ENCODE measurements around the gene ENPP5. TPM values are rescaled to one million over a fixed set of nuclear protein-coding genes. Genes with fewer than 3 reads are reported as not detected.

Gene ENPP5
- total and polyA plus RNA-seq, 8 donors: 1.0 to 6.4 (median 2.3) TPM; not detected in 1

DNA sequence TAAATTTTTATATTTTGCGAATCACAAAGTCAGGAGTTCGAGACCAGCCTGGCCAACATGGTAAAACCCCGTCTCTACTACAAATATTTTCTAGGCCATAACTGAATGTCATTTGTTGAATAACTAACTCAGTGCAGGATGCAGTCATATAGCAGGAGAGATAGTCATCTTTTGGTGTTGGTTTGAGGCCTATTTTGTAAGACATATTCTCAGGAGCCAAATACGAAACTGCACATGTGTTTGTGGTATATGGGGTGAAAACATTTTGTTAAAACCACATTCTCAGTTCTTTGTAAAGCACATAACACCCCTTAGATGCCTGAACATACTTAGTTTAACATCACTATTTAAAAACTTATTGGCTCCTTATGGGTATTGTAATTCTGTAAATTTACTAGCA lies 4.7 kb upstream of the ENPP5 start:
- no peak overlapping the region for H3K27ac ChIP-seq
- WGBS, 5 donors: 77 to 90% (median 86%) methylated on average over 4 of the region's 4 CpGs
- H3K27me3 ChIP-seq: peaks cover 0 to 6% (median 0%) of the 10 kb centered on the region in 3 donors
- TF ChIP-seq EP300 (IDR thresholded peaks at IDR 0.05) (no peak), POLR2A (IDR thresholded peaks at IDR 0.05) (no peak), POLR2AphosphoS5 (IDR thresholded peaks at IDR 0.05) (no peak), CTCF (IDR thresholded peaks at IDR 0.05) (no peak)
- peaks cover 0 to 13% (median 12%) of the 10 kb centered on the region in 4 donors for H3K4me1 ChIP-seq
- DNase-seq: peak in 1 of 2 donors; percentile 37
- no peak overlapping the region for H3K4me3 ChIP-seq
- H3K9me3 ChIP-seq: no peaks in the 10 kb centered on the region
- no peaks in the 10 kb centered on the region for H3K36me3 ChIP-seq
- intact Hi-C loops (cut with DNase I; ENCODE audit: low total_unique reads): no loop called here

GRCh38 chr6:46174904-46175303 lies 4.1 kb upstream of the ENPP5 start:
- peaks cover 0 to 6% (median 0%) of the 10 kb centered on the region in 3 donors for H3K27me3 ChIP-seq
- H3K4me1 ChIP-seq: peaks cover 0 to 18% (median 17%) of the 10 kb centered on the region in 4 donors
- no peaks in the 10 kb centered on the region for H3K36me3 ChIP-seq
- 54 to 74% (median 66%) methylated on average over 3 of the region's 3 CpGs for WGBS, 5 donors
- H3K4me3 ChIP-seq: no peak overlapping the region
- no peak overlapping the region for H3K27ac ChIP-seq
- peak in 1 of 2 donors; percentile 5 for DNase-seq
- TF ChIP-seq POLR2AphosphoS5 (IDR thresholded peaks at IDR 0.05) (no peak), POLR2A (IDR thresholded peaks at IDR 0.05) (no peak), CTCF (IDR thresholded peaks at IDR 0.05) (no peak), EP300 (IDR thresholded peaks at IDR 0.05) (no peak)
- intact Hi-C loops (cut with DNase I; ENCODE audit: low total_unique reads): no loop called here
- H3K9me3 ChIP-seq: no peaks in the 10 kb centered on the region

DNA sequence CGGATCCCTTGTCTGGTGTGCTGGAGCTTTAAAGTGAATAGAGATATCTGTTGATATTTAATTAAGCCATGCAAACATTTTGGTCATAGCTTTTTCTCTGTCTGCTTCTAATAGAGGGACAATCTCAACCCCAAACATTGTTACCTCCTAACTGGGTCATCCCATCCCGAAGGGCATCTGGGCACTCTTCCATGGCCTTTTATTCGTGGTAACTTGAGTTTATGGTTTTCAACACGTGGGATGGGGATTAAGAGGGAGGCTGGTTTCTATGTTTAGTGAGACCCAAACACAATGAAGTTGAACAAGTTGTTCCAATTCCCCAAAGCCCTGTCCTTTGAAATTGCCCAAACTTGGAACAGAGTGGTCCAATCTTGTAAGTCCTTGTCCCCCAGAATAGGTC lies 1.4 kb upstream of the ENPP5 start:
- Histone ChIP-seq H3K27ac (no peak overlapping the region), H3K4me3 (no peak overlapping the region), H3K27me3 (peaks cover 0 to 6% (median 0%) of the 10 kb centered on the region in 3 donors), H3K36me3 (no peaks in the 10 kb centered on the region), H3K4me1 (peaks cover 0 to 22% (median 18%) of the 10 kb centered on the region in 4 donors), H3K9me3 (no peaks in the 10 kb centered on the region)
- intact Hi-C loops (cut with DNase I; ENCODE audit: low total_unique reads): no loop called here
- 62 to 81% (median 71%) methylated on average over 4 of the region's 4 CpGs for WGBS, 5 donors
- no peak for DNase-seq
- no peak for TF ChIP-seq CTCF (IDR thresholded peaks at IDR 0.05)
- no peak for TF ChIP-seq POLR2AphosphoS5 (IDR thresholded peaks at IDR 0.05)
- no peak for TF ChIP-seq POLR2A (IDR thresholded peaks at IDR 0.05)
- TF ChIP-seq EP300 (IDR thresholded peaks at IDR 0.05): no peak

DNA sequence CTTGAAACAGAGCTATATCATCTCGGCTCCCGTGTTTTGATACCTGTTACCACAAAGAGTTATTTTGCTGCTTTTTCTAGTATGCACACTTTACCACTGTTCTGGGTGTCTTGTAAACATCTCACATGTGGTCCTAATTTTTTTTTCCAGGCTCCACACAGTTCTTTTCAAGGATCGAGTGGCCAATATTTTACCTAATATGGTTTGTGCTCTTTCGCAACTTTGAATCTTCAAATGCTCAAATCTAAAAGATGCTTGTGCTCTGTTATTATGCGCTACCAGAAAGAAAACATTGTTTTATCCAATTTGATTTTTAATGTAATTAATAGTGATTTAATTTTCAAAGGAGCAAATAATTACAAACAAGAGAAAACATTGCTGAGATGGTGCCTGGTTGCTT lies 10.7 kb downstream of the ENPP5 start:
- Histone ChIP-seq H3K27me3 (no peaks in the 10 kb centered on the region), H3K27ac (no peak overlapping the region), H3K4me1 (no peaks in the 10 kb centered on the region), H3K9me3 (no peaks in the 10 kb centered on the region), H3K4me3 (no peak overlapping the region), H3K36me3 (no peaks in the 10 kb centered on the region)
- no peak for TF ChIP-seq EP300 (IDR thresholded peaks at IDR 0.05)
- no peak for TF ChIP-seq CTCF (IDR thresholded peaks at IDR 0.05)
- no peak for TF ChIP-seq POLR2AphosphoS5 (IDR thresholded peaks at IDR 0.05)
- no peak for DNase-seq
- 87 to 97% (median 93%) methylated on average over 5 of the region's 5 CpGs for WGBS, 5 donors
- intact Hi-C loops (cut with DNase I; ENCODE audit: low total_unique reads): no loop called here
